K562 (cell line): ENCODE measurements around the gene CLN5. TPM values are rescaled to one million over a fixed set of nuclear protein-coding genes. Genes with fewer than 3 reads are reported as not detected.
A peak's percentile ranks its signal among the peaks of the same experiment; 100 is the strongest.

ENCODE experiments used
- ATAC-seq: fragments of 200-7000 bp; cut with Tn5 transposase; 3 replicates; pipeline ENCODE4 v1.9.1; 2020; ENCODE audit warnings: moderate library complexity
- BruUV-seq: library from RNA; stranded (reverse); fragments of 400-500 nt; replicated peaks from 2 replicates; lab custom pipeline; 2021; lab: Mats Ljungman, UMichigan
- CTCF ChIA-PET: fragments of 300-600 bp; formaldehyde crosslinking; extraction: SDS; loops from one replicate; lab custom pipeline; 2021; ENCODE audit warnings: low intra/inter-chr PET ratio; lab: Yijun Ruan, JAX
- POLR2A ChIA-PET: fragments of 300-600, 350-650 bp; sonication (Branson Sonifier 250); formaldehyde crosslinking; extraction: SDS; loops from one replicate; lab custom pipeline; 2021; ENCODE audit warnings: antibody characterized with exemption, inconsistent platforms; lab: Yijun Ruan, JAX
- DNase-seq, 4 experiments: peaks; one replicate each; pipeline versions ENCODE4 v3.0.0 to v3.0.0-alpha.2; 2011 to 2018; ENCODE audit warnings: low spot score in 3 of 4, mixed read lengths in 3 of 4; ENCODE audit errors: extremely low read depth in 1 of 4
- FAIRE-seq: peaks from 2 replicates; lab custom pipeline; 2011; peaks lifted over from hg19 to GRCh38; lab: Jason Lieb, UNC
- H2AFZ ChIP-seq: 2 replicates; pipeline ENCODE4 v1.6.0; 2011; ENCODE audit warnings: low read depth, low read length, control low read depth, inconsistent platforms
- H3K27ac ChIP-seq: fragments of 200-600 bp; 3 replicates; pipeline ENCODE4 v1.8.0; 2011; ENCODE audit warnings: low read depth, mild to moderate bottlenecking, control low read depth, inconsistent platforms, low read length, moderate library complexity, mixed read lengths; ENCODE audit errors: extremely low read depth
- H3K27me3 ChIP-seq, 2 experiments: fragments of 300-600 bp in 1 of 2; 2 replicates in 1 of 2; 3 replicates in 1 of 2; pipeline versions ENCODE4 v1.6.0 to v1.8.0; 2011; ENCODE audit warnings: inconsistent platforms in 2 of 2, low read length in 2 of 2, mild to moderate bottlenecking in 1 of 2, mixed read lengths in 1 of 2, moderate library complexity in 1 of 2; ENCODE audit not compliant: control insufficient read depth in 2 of 2, insufficient read depth in 2 of 2
- H3K36me3 ChIP-seq: fragments of 300-600 bp; 3 replicates; pipeline ENCODE4 v1.8.0; 2011; ENCODE audit warnings: mild to moderate bottlenecking, low read length, inconsistent platforms; ENCODE audit not compliant: control insufficient read depth, insufficient read depth
- H3K4me1 ChIP-seq, 2 experiments: fragments of 200-600 bp in 1 of 2; replicated peaks in 1 of 2; 2 replicates in 1 of 2; 3 replicates in 1 of 2; pipeline versions ENCODE4 v1.5.1 to v1.8.0; 2011; ENCODE audit warnings: inconsistent platforms in 2 of 2, low read length in 2 of 2, mild to moderate bottlenecking in 1 of 2, mixed read lengths in 1 of 2, moderate library complexity in 1 of 2; ENCODE audit not compliant: control insufficient read depth in 2 of 2, insufficient read depth in 2 of 2
- H3K4me2 ChIP-seq: 2 replicates; pipeline ENCODE4 v1.6.1; 2011; ENCODE audit warnings: low read length, control low read depth, inconsistent platforms, mixed read lengths; ENCODE audit not compliant: insufficient read depth
- H3K4me3 ChIP-seq: fragments of 200-600 bp; sonication (generic), shearing (Covaris generic); 2 replicates; pipeline ENCODE4 v1.5.1; 2016; ENCODE audit warnings: control low read depth, inconsistent platforms
- H3K79me2 ChIP-seq: fragments of 200-600 bp; 3 replicates; pipeline ENCODE4 v1.8.0; 2011; ENCODE audit warnings: low read length, inconsistent platforms; ENCODE audit not compliant: control insufficient read depth, insufficient read depth
- H3K9ac ChIP-seq, 2 experiments: 2 replicates each; pipeline versions ENCODE4 v1.6.0 to v1.6.1; 2011; ENCODE audit warnings: low read depth in 2 of 2, low read length in 2 of 2, control low read depth in 1 of 2, inconsistent platforms in 1 of 2, mild to moderate bottlenecking in 1 of 2, mixed read lengths in 1 of 2; ENCODE audit not compliant: insufficient read depth in 1 of 2
- H3K9me1 ChIP-seq: one replicate; pipeline ENCODE4 v1.6.0; 2011; ENCODE audit warnings: inconsistent platforms, mild to moderate bottlenecking, low read length, moderate library complexity; ENCODE audit not compliant: control insufficient read depth, insufficient read depth
- H3K9me3 ChIP-seq: replicated peaks from 2 replicates; pipeline ENCODE4 v1.5.1; 2011; ENCODE audit warnings: low read depth, low read length, inconsistent platforms; ENCODE audit not compliant: control insufficient read depth, insufficient read depth
- H4K20me1 ChIP-seq: replicated peaks from 2 replicates; pipeline ENCODE4 v1.6.1; 2011; ENCODE audit warnings: low read length, inconsistent platforms, mixed read lengths; ENCODE audit not compliant: control insufficient read depth, insufficient read depth
- CHD4 ChIP-seq: fragments of 200-600 bp; sonication (generic); IDR thresholded peaks from 3 replicates; pipeline ENCODE4 v1.6.1; 2012; ENCODE audit warnings: low read depth, mild to moderate bottlenecking, mixed read lengths, low read length, inconsistent platforms; ENCODE audit not compliant: insufficient read depth, insufficient replicate concordance, poor library complexity, severe bottlenecking
- HNRNPK ChIP-seq: fragments of 200-400 bp; formaldehyde crosslinking; IDR thresholded peaks from one replicate; pipeline ENCODE4 v1.6.1; 2018; ENCODE audit warnings: mild to moderate bottlenecking, low read depth, low read length; ENCODE audit not compliant: poor library complexity, severe bottlenecking
- MAZ ChIP-seq, 2 experiments: fragments of 450-650 bp in 1 of 2; sonication (generic) in 1 of 2; formaldehyde crosslinking; IDR thresholded peaks in 1 of 2; conservative IDR thresholded peaks in 1 of 2; 2 replicates each; pipeline versions ENCODE4 v1.4.0 to v1.5.0; 2020; ENCODE audit warnings: mild to moderate bottlenecking in 1 of 2, missing genetic modification reagents in 1 of 2
- NUFIP1 ChIP-seq: fragments of 450-650 bp; IDR thresholded peaks from 2 replicates; pipeline ENCODE4 v1.6.1; 2018; ENCODE audit not compliant: partially characterized antibody
- SAP30 ChIP-seq: fragments of 200-600 bp; sonication (generic); IDR thresholded peaks from 2 replicates; pipeline ENCODE4 v1.6.1; 2012; ENCODE audit warnings: borderline replicate concordance, low read depth, mild to moderate bottlenecking, moderate library complexity, low read length, control low read depth, inconsistent platforms; ENCODE audit not compliant: insufficient read depth, poor library complexity, severe bottlenecking
- ZNF778 ChIP-seq: fragments of 450-650 bp; formaldehyde crosslinking; IDR thresholded peaks from 2 replicates; pipeline ENCODE4 v1.4.0; 2020; ENCODE audit warnings: mild to moderate bottlenecking, moderate library complexity
- ZZZ3 ChIP-seq: fragments of 450-650 bp; IDR thresholded peaks from 2 replicates; pipeline ENCODE4 v1.6.1; 2016; ENCODE audit warnings: antibody characterized with exemption, mild to moderate bottlenecking, moderate library complexity
- WGBS: fragments of 100-300 bp; shearing (Covaris generic); methylation state at CpG from one replicate; pipeline ENCODE4 v1.1.6; 2016; ENCODE audit warnings: low coverage, mixed read lengths; ENCODE audit not compliant: insufficient coverage; ENCODE audit errors: missing lambda C conversion rate; 5-methylcytosine and 5-hydroxymethylcytosine counted together
- in situ Hi-C: fragments of 300-500 bp; cut with MboI; formaldehyde crosslinking; loops from 4 replicates; pipeline ENCODE4 v1.15.0; 2018; ENCODE audit warnings: inconsistent platforms, mixed read lengths
- intact Hi-C: fragments of 100-400 bp; cut with micrococcal nuclease; formaldehyde crosslinking; loops from 2 replicates; pipeline ENCODE4 v1.14.2; 2022
- polyA plus RNA-seq, 8 experiments: library from polyadenylated mRNA; depleted of rRNA in 4 of 8; stranded (reverse) in 5 of 8; unstranded in 3 of 8; fragments of >200 nt; fragmentation: Nextera tagmentation in 2 of 8; fragmentation: Illumina TruSeq in 1 of 8; extraction: Ambion mirVana in 2 of 8; extraction: Trizol in 1 of 8; gene quantifications; 2 replicates each; pipeline versions ENCODE4 v1.2.1 to v1.2.3, GENCODE V29; 2011 to 2014; ENCODE audit warnings: inconsistent platforms in 1 of 8, missing spikeins in 1 of 8
- total RNA-seq, 7 experiments: library from RNA; depleted of rRNA in 6 of 7; stranded (reverse); fragments of >200 nt in 6 of 7; fragmentation: Illumina TruSeq in 2 of 7; extraction: Trizol in 2 of 7; gene quantifications; 2 replicates each; pipeline versions ENCODE4 v1.2.1 to v1.2.3, GENCODE V29; 2011 to 2021; ENCODE audit warnings: low replicate concordance in 1 of 7
- TF ChIP-seq, protein P1 (sequence below): sonication (generic); formaldehyde crosslinking; IDR thresholded peaks from 2 replicates; pipeline ENCODE4 v1.8.0; 2022; ENCODE audit warnings: mild to moderate bottlenecking, missing genetic modification reagents, borderline replicate concordance

CLN5 gene
- total and polyA plus RNA-seq, 9 of the 15 experiments (the other 6 are each of a cell fraction or from before 2014, with no cell fraction given), result 4.6 to 11.5 (median 7.2) TPM

DNA sequence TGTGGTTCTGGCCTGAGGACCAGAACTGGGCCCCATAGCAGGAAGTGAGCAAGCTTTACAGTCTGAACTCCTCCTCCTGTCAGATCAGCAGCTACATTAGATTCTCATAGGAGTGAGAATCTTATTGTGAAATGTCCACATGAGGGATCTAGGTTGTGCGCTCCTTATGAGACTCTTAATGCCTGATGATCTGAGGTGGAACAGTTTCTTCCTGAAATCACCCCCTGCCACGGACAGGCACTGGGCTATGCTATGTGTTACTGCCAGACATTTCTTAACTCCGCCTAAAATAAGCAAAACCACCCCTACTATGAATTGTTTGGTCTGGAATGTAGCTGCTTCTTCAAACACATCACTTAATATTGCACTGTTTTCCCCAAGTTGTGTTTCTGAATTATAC is 30.5 kb downstream of the CLN5 start:
- POLR2A ChIA-PET, result no interaction called here
- ATAC-seq, result no peak
- no TSS peak for BruUV-seq
- peaks cover 57% of the 10 kb centered on the region; the same call in 2 of the 3 replicates for H3K36me3 ChIP-seq
- no peak overlapping the region for H3K27ac ChIP-seq
- FAIRE-seq, result no peak
- H4K20me1 ChIP-seq, result peaks cover 16% of the 10 kb centered on the region
- 80% methylated on average over 2 of the region's 3 CpGs for WGBS
- H3K9ac ChIP-seq, result no peak overlapping the region
- peaks cover 0 to 8% of the 10 kb centered on the region in 2 experiments; a peak in 4 of 5 replicates for H3K4me1 ChIP-seq
- no peaks in the 10 kb centered on the region for H3K27me3 ChIP-seq
- no peak overlapping the region for H2AFZ ChIP-seq
- H3K79me2 ChIP-seq, result peaks cover 76% of the 10 kb centered on the region
- peaks cover 5% of the 10 kb centered on the region for H3K9me1 ChIP-seq
- H3K9me3 ChIP-seq, result no peaks in the 10 kb centered on the region
- no peak overlapping the region for H3K4me3 ChIP-seq
- intact Hi-C loops (no loop called here), in situ Hi-C loops (loop anchor here (10.0 kb wide), 1 partner anchor 292 kb away; no protein-coding TSS in a partner anchor)
- CTCF ChIA-PET, result no interaction called here
- no peak for DNase-seq
- H3K4me2 ChIP-seq, result no peak overlapping the region
- TF ChIP-seq NUFIP1, result no peak

DNA sequence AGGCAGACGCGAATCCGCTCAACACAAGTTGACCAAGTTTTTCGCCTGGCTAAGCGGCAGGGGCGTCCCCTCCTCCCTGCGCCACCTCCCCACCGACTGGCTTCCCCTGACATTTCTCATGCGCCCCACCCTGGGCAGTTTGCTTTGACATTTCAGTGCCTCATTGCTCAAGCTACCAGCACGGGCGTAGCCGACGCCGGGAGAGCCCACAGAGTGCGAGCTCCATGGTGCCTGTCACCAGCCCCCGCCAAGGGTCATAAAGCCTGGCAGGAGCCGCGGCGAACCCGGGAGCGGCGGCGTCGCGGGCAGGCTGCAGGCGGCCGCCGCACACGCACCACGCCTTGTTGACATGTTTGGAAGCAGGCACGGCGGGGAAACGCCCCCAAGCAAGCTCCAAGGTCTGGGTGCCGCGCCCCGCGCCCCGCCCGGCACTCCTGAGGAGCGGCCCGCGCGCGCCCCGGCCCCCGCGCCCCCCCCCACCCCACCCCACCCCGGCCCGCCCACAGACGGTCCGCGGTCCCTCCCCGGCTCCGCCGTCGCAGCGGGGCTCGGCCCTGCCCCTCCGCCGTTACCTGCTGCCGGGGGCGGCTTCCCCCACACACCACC is 34.5 kb downstream of the CLN5 start:
- peak; percentile 76 to 85 (median 80) for DNase-seq
- Histone ChIP-seq H3K9ac (peak overlapping the region; percentile 87 to 96), H3K9me3 (no peaks in the 10 kb centered on the region), H2AFZ (peak overlapping the region; percentile 89), H4K20me1 (peaks cover 16% of the 10 kb centered on the region), H3K4me1 (peaks cover 6 to 8% of the 10 kb centered on the region in 2 experiments; a peak in 4 of 5 replicates), H3K36me3 (peaks cover 22% of the 10 kb centered on the region; the same call in 2 of the 3 replicates), H3K4me2 (peak overlapping the region; percentile 78), H3K79me2 (peaks cover 51% of the 10 kb centered on the region), H3K27me3 (no peaks in the 10 kb centered on the region), H3K9me1 (peaks cover 5% of the 10 kb centered on the region), H3K27ac (peak overlapping the region; percentile 96), H3K4me3 (peak overlapping the region; percentile 93)
- intact Hi-C loops (loop anchor here (5.0 kb wide), 1 partner anchor 301 kb away; the partner anchor contains the start of gene MYCBP2), in situ Hi-C loops (loop anchor here (10.0 kb wide), 1 partner anchor 288 kb away; no protein-coding TSS in a partner anchor)
- WGBS, result 2% methylated on average over 9 of the region's 62 CpGs
- ATAC-seq, result peak; percentile 86
- CTCF ChIA-PET, result no interaction called here
- POLR2A ChIA-PET, result interaction anchor here (1.0 to 3.0 kb wide), 8 partner anchors 8 to 191 kb away, joined by 3 to 13 read pairs (median 4); no protein-coding TSS in a partner anchor
- no TSS peak for BruUV-seq
- FAIRE-seq, result no peak
- TF ChIP-seq CHD4, result no peak
- peak in 1 of 2 experiments; percentile 0; a peak in 3 of 4 replicates for TF ChIP-seq MAZ (CRISPR knock-in tag; conservative IDR thresholded peaks at IDR 0.05 in 1 of 2, IDR thresholded peaks at IDR 0.05 in 1 of 2)
- no peak for TF ChIP-seq ZNF778 (CRISPR knock-in tag)
- TF ChIP-seq, protein P1, sequence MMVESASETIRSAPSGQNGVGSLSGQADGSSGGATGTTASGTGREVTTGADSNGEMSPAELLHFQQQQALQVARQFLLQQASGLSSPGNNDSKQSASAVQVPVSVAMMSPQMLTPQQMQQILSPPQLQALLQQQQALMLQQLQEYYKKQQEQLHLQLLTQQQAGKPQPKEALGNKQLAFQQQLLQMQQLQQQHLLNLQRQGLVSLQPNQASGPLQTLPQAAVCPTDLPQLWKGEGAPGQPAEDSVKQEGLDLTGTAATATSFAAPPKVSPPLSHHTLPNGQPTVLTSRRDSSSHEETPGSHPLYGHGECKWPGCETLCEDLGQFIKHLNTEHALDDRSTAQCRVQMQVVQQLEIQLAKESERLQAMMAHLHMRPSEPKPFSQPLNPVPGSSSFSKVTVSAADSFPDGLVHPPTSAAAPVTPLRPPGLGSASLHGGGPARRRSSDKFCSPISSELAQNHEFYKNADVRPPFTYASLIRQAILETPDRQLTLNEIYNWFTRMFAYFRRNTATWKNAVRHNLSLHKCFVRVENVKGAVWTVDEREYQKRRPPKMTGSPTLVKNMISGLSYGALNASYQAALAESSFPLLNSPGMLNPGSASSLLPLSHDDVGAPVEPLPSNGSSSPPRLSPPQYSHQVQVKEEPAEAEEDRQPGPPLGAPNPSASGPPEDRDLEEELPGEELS (CRISPR knock-in tag), result no peak
- peak; percentile 29 for TF ChIP-seq HNRNPK
- TF ChIP-seq ZZZ3, result no peak
- peak; percentile 88 for TF ChIP-seq SAP30
